ENCODE results near the gene OSGIN1. TPM values are rescaled to one million over a fixed set of nuclear protein-coding genes. Genes with fewer than 3 reads are reported as not detected.

Gene OSGIN1
- total RNA-seq, 2 donors from 2014 or later = 4.4 to 9.4 TPM

DNA sequence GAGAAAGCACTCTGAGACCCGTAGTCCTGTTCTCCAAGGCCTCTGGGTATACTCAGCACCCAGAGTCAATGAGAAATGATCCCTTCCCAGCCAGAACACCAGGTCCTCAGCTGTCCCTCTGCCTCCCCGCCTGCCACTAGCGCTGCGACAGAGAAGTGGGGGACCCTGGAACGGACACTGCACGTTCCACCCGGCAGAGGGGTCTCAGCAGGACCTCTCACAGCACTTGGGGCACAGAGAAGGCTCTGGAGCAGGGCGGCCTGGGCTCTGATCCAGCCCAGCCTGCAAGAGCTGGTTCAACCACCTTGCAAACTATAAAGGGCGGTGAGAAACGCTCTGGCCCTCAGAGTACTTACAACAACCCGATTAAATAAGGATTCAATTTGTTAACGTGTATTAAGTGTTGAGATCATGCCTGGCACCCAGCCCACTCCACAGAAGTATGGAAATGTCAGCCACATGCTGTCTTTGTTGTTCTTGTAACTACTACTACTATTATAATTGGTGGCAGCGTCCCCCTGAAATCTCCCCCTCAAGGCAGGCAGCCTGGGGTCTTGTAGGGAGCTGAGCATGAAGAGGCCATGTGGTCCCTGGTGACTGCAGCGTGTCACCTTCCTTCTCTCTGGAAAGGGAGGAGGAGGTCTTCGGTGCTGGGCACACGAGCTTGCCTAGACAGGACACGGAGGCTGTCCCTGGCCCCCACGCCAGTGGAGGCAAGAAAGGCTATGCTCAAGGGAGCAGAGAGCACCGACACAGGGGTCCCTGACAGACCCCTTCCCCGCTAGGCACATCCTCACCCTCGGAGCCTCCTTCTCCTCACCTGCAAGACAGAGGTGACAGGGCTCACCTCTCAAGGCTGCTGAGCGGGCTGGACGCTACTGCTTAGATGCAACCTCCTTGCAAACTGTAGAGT is 2.4 kb downstream of the OSGIN1 start:
- no peak overlapping the region for H3K27ac ChIP-seq
- no peak for DNase-seq (ENCODE audit: low spot score)
- intact Hi-C loops (cut with DNase I) = loop anchor here (10.0 kb wide), 1 partner anchor 329 kb away; no protein-coding TSS in a partner anchor

DNA sequence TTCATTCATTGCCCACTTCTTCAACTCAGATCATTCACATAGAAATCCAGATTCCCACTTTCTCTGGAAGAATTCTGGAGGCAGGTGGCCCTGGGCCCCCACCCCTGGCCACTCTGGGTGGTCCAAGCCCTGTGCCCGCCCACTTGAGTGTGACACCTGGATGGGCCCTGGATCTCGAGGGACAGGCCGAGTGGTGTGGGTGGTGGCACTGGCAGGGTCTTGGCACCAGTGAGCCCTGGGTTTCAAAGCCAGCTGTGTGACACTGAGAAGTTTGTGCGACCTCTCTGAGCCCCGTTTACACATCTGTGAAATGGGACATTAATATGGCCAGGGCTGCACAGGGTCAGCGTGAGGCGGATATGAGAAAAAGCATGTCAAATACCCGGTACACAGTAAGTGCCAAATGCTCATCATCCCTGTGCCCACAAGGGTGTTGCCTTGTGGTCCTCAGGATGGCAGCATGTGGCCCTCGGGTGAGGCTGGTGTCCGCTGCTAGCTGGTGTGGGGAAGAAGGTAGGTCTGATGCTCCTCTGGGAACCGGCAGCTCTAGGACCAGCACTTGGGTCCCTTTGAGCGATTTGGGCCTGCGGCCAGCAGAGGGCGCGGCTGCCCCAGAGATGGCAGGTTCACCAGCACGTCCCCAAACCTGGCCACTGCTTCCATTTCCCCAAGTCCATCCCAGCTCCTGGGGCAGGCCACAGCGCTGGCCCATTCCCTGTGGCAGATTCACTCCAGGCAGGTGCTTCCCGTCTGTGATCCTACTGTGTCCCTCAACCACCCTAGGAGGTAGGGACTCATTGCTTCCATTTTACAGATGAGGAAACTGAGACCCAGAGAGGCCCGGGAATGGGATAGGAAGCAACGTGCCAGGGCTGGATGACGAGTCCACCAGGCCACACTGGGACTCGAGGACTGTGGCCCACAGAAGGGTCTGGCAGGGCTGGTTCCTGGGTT is 3.6 kb downstream of the OSGIN1 start:
- no peak overlapping the region for H3K27ac ChIP-seq

More for the DNA sequence above, 2.4 kb downstream of the OSGIN1 start:
- H3K4me3 ChIP-seq = no peak overlapping the region
- TF ChIP-seq, protein P1, sequence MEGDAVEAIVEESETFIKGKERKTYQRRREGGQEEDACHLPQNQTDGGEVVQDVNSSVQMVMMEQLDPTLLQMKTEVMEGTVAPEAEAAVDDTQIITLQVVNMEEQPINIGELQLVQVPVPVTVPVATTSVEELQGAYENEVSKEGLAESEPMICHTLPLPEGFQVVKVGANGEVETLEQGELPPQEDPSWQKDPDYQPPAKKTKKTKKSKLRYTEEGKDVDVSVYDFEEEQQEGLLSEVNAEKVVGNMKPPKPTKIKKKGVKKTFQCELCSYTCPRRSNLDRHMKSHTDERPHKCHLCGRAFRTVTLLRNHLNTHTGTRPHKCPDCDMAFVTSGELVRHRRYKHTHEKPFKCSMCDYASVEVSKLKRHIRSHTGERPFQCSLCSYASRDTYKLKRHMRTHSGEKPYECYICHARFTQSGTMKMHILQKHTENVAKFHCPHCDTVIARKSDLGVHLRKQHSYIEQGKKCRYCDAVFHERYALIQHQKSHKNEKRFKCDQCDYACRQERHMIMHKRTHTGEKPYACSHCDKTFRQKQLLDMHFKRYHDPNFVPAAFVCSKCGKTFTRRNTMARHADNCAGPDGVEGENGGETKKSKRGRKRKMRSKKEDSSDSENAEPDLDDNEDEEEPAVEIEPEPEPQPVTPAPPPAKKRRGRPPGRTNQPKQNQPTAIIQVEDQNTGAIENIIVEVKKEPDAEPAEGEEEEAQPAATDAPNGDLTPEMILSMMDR (IDR thresholded peaks at IDR 0.05) = no peak
- TF ChIP-seq POLR2A (IDR thresholded peaks at IDR 0.05) (no peak), POLR2AphosphoS5 (IDR thresholded peaks at IDR 0.05) (no peak)
- WGBS = 70% methylated on average over 23 of the region's 23 CpGs
- no peaks in the 10 kb centered on the region for H3K27me3 ChIP-seq (replicated peaks; ENCODE audit: insufficient read depth)
- H3K36me3 ChIP-seq = no peaks in the 10 kb centered on the region
- peaks cover 4% of the 10 kb centered on the region for H3K4me1 ChIP-seq (replicated peaks)
- no peaks in the 10 kb centered on the region for H3K9me3 ChIP-seq

DNA sequence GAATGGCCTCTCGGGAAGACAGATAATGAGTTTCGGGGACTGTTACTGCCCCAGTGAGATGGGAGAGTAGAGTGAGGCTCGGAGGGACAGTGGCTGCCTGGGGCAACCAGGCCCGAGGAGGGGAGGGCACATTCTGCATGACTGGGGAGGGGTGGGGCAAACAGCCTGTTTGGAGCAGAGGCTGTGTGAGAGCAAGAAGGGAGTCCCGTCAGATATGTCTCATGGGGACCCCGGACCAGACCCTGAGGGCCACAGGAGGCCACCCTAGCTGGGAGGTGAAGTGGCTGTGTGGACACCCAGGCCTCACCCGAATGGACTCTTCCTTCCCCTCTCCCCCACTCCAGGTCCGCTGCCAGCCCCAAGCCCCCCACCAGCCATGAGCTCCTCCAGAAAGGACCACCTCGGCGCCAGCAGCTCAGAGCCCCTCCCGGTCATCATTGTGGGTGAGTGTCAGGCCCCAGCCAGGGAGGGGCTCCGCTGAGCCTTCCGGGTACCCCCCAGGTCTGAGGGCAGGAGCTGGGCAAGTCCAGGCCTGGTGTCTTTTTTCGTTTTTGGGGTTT is 4.3 kb downstream of the OSGIN1 start:
- Histone ChIP-seq H3K27me3 (replicated peaks; ENCODE audit: insufficient read depth) (no peaks in the 10 kb centered on the region), H3K36me3 (no peaks in the 10 kb centered on the region), H3K27ac (no peak overlapping the region), H3K9me3 (no peaks in the 10 kb centered on the region), H3K4me3 (no peak overlapping the region), H3K4me1 (replicated peaks) (peaks cover 4% of the 10 kb centered on the region)
- DNase-seq (ENCODE audit: low spot score) = no peak
- intact Hi-C loops (cut with DNase I) = loop anchor here (10.0 kb wide), 1 partner anchor 327 kb away; no protein-coding TSS in a partner anchor
- no peak for TF ChIP-seq POLR2A (IDR thresholded peaks at IDR 0.05)
- no peak for TF ChIP-seq POLR2AphosphoS5 (IDR thresholded peaks at IDR 0.05)
- TF ChIP-seq, protein P1 (IDR thresholded peaks at IDR 0.05) = no peak
- 84% methylated on average over 14 of the region's 14 CpGs for WGBS

More for the DNA sequence above, 3.6 kb downstream of the OSGIN1 start:
- TF ChIP-seq POLR2AphosphoS5 (IDR thresholded peaks at IDR 0.05) (peak; percentile 14), POLR2A (IDR thresholded peaks at IDR 0.05) (no peak)
- TF ChIP-seq, protein P1 (IDR thresholded peaks at IDR 0.05) = peak; percentile 56 to 73 (median 66)
- peak; percentile 71 for DNase-seq (ENCODE audit: low spot score)
- H3K4me3 ChIP-seq = no peak overlapping the region
- H3K27me3 ChIP-seq (replicated peaks; ENCODE audit: insufficient read depth) = no peaks in the 10 kb centered on the region
- 49% methylated on average over 22 of the region's 22 CpGs for WGBS
- no peaks in the 10 kb centered on the region for H3K9me3 ChIP-seq
- H3K36me3 ChIP-seq = no peaks in the 10 kb centered on the region
- intact Hi-C loops (cut with DNase I) = loop anchor here (10.0 kb wide), 1 partner anchor 328 kb away; no protein-coding TSS in a partner anchor
- H3K4me1 ChIP-seq (replicated peaks) = peaks cover 4% of the 10 kb centered on the region

DNA sequence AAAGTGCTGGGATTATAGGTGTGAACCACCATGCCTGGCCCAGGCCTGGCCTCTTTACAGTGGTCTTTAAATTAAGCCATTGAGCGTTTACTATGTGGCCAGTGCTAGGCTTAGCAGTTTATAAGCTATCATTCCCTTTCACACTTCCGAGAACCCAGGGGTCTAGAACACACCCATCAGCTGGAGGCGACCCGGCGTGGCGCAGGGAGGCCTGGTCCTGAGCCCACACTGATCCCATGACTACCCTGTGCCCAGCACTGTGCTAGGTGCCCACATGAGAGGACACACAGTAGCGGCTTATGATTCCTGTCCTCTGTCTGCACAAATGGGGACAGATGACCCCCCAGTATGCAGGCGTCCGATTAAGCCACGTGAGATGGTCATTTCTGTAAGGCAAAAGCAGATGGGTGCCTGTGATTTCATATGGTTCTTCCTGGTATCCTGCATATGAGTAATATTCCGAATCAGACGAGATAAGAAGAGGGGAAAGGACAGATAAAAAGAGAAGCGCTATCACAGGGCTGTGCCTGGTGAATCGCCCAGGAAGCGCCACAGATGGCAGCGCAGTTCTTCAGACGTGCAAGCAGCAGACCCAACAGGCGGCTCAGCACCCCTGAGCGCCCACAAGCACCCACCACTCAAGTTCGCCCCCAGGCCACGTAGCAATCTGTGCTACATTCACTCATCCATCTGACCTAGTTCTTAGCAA is 5.3 kb downstream of the OSGIN1 start:
- H3K27me3 ChIP-seq (replicated peaks; ENCODE audit: insufficient read depth) = no peaks in the 10 kb centered on the region
- no peak for DNase-seq (ENCODE audit: low spot score)
- H3K27ac ChIP-seq = no peak overlapping the region
- no peaks in the 10 kb centered on the region for H3K36me3 ChIP-seq
- no peak overlapping the region for H3K4me3 ChIP-seq
- peaks cover 4% of the 10 kb centered on the region for H3K4me1 ChIP-seq (replicated peaks)
- WGBS = 82% methylated on average over 21 of the region's 21 CpGs
- H3K9me3 ChIP-seq = no peaks in the 10 kb centered on the region
- TF ChIP-seq, protein P1 (IDR thresholded peaks at IDR 0.05) = no peak
- TF ChIP-seq POLR2AphosphoS5 (IDR thresholded peaks at IDR 0.05) = no peak
- no peak for TF ChIP-seq POLR2A (IDR thresholded peaks at IDR 0.05)
- intact Hi-C loops (cut with DNase I) = loop anchor here (10.0 kb wide), 1 partner anchor 327 kb away; no protein-coding TSS in a partner anchor

All from prostate gland (tissue), 2 donors.